OCI-LY7 (cell line): Measurements from ENCODE around the gene FOXR1. TPM values are rescaled to one million over a fixed set of nuclear protein-coding genes. Genes with fewer than 3 reads are reported as not detected.

ENCODE experiments used
- BruUV-seq: library from RNA; stranded (reverse); fragments of 400-500 nt; replicated peaks from 2 replicates; lab custom pipeline; 2021; lab: Mats Ljungman, UMichigan
- CTCF ChIA-PET: fragments of 300-600 bp; sonication (Branson Sonifier 250); formaldehyde crosslinking; loops from one replicate; lab custom pipeline; 2022; ENCODE audit warnings: antibody characterized with exemption; ENCODE audit not compliant: unreplicated experiment; lab: Charles Lee
- POLR2A ChIA-PET: fragments of 300-600 bp; sonication (Branson Sonifier 250); formaldehyde crosslinking; loops from one replicate; lab custom pipeline; 2022; ENCODE audit warnings: antibody characterized with exemption; lab: Charles Lee
- DNase-seq: peaks from one replicate; pipeline ENCODE4 v3.0.0-alpha.2; 2015; ENCODE audit warnings: low spot score
- H2AFZ ChIP-seq: fragments of 200-600 bp; sonication (generic), shearing (Covaris generic); 2 replicates; pipeline ENCODE4 v1.6.1; 2014; ENCODE audit warnings: mild to moderate bottlenecking, antibody characterized with exemption, low read length, moderate library complexity
- H3K27ac ChIP-seq: fragments of 200-600 bp; sonication (generic); 2 replicates; pipeline ENCODE4 v1.5.1; 2014; ENCODE audit warnings: mixed run types, low read depth, mild to moderate bottlenecking, moderate library complexity, low read length, inconsistent platforms; ENCODE audit not compliant: poor library complexity, severe bottlenecking
- H3K36me3 ChIP-seq: fragments of 200-600 bp; sonication (generic); 2 replicates; pipeline ENCODE4 v1.6.1; 2014; ENCODE audit warnings: mild to moderate bottlenecking, antibody characterized with exemption, low read length, moderate library complexity, mixed read lengths; ENCODE audit not compliant: insufficient read depth
- H3K4me1 ChIP-seq: fragments of 200-600 bp; sonication (generic); 2 replicates; pipeline ENCODE4 v1.5.1; 2014; ENCODE audit warnings: mild to moderate bottlenecking, low read length; ENCODE audit not compliant: insufficient read depth, poor library complexity, severe bottlenecking
- H3K4me2 ChIP-seq: fragments of 200-600 bp; sonication (generic); 2 replicates; pipeline ENCODE4 v1.6.1; 2014; ENCODE audit warnings: mild to moderate bottlenecking, low read length
- H3K4me3 ChIP-seq: fragments of 200-600 bp; sonication (generic); 2 replicates; pipeline ENCODE4 v1.5.1; 2014; ENCODE audit warnings: mild to moderate bottlenecking, low read depth, low read length; ENCODE audit not compliant: poor library complexity, severe bottlenecking
- H3K79me2 ChIP-seq: fragments of 200-600 bp; sonication (generic); 2 replicates; pipeline ENCODE4 v1.6.1; 2016; ENCODE audit warnings: low read depth, mild to moderate bottlenecking, low read length, moderate library complexity, mixed read lengths; ENCODE audit not compliant: insufficient read depth
- H3K9me2 ChIP-seq: fragments of 200-600 bp; sonication (generic); 2 replicates; pipeline ENCODE4 v1.6.1; 2016; ENCODE audit warnings: mild to moderate bottlenecking, low read length, mixed read lengths; ENCODE audit not compliant: insufficient read depth
- H3K9me3 ChIP-seq: fragments of 200-600 bp; sonication (generic); 2 replicates; pipeline ENCODE4 v1.6.1; 2014; ENCODE audit warnings: mild to moderate bottlenecking, mixed run types, low read length, mixed read lengths
- H4K20me1 ChIP-seq: fragments of 200-600 bp; sonication (generic); 2 replicates; pipeline ENCODE4 v1.6.1; 2014; ENCODE audit warnings: mild to moderate bottlenecking, antibody characterized with exemption, low read length, moderate library complexity, mixed read lengths; ENCODE audit not compliant: insufficient read depth
- CTCF ChIP-seq: fragments of 200-600 bp; sonication (generic); conservative IDR thresholded peaks from 2 replicates; pipeline ENCODE4 v1.5.1; 2014; ENCODE audit warnings: mild to moderate bottlenecking, antibody characterized with exemption, low read length, moderate library complexity, mixed read lengths
- EZH2phosphoT487 ChIP-seq: fragments of 200-600 bp; sonication (generic); IDR thresholded peaks from 2 replicates; pipeline ENCODE4 v1.6.1; 2018; ENCODE audit warnings: low read depth, borderline replicate concordance, mild to moderate bottlenecking, mixed run types, antibody characterized with exemption, low read length, moderate library complexity, mixed read lengths
- intact Hi-C: fragments of 100-400 bp; cut with micrococcal nuclease; formaldehyde crosslinking; loops from one replicate; pipeline ENCODE4 v1.10.0; 2022; ENCODE audit not compliant: unreplicated experiment
- microRNA-seq: library from miRNA; unstranded; fragments of <30 nt; microRNA quantifications from one replicate; pipeline ENCODE4 v1.2.0, GENCODE V29; 2022; ENCODE audit warnings: borderline replicate concordance
- small RNA-seq: library from RNA; depleted of rRNA; stranded (forward); fragments of <200 nt; gene quantifications from one replicate; pipeline ENCODE3, GENCODE V24; 2014
- total RNA-seq, 2 experiments: library from RNA; depleted of rRNA in 1 of 2; stranded (reverse); fragments of >200 nt in 1 of 2; shearing (Covaris generic) in 1 of 2; gene quantifications; 2 replicates each; pipeline ENCODE4 v1.2.3, GENCODE V29; 2014 to 2022

The FOXR1 gene
- total RNA-seq, 2 experiments from 2014 or later: not detected

GRCh38 chr11:119030329-119031047, 58.9 kb downstream of the FOXR1 start, which contains the start of gene SLC37A4:
Gene SLC37A4, minus strand, starts transcription at chr11:119030877.
- no TSS peak for BruUV-seq

More at GRCh38 chr11:119030329-119031047, 58.9 kb downstream of the FOXR1 start, which contains the start of gene SLC37A4:
- CTCF ChIA-PET: no interaction called here
- DNase-seq: peak; percentile 99
- intact Hi-C loops: loop anchor here (1.0 kb wide), 1 partner anchor 27 kb away; the partner anchor contains the start of gene HYOU1
- POLR2A ChIA-PET: interaction anchor here (1.0 to 1.6 kb wide), 3 partner anchors 15 to 229 kb away, joined by 3 to 6 read pairs (median 4); no protein-coding TSS in a partner anchor
- Histone ChIP-seq H4K20me1 (no peaks in the 10 kb centered on the region), H2AFZ (peak within 1 kb of the TSS; percentile 69; the same call in 1 of the 2 replicates), H3K9me2 (no peaks in the 10 kb centered on the region), H3K79me2 (no peaks in the 10 kb centered on the region), H3K36me3 (peaks cover 6% of the 10 kb centered on the region; the same call in 1 of the 2 replicates), H3K9me3 (no peaks in the 10 kb centered on the region), H3K4me1 (peaks cover 21% of the 10 kb centered on the region), H3K4me2 (peak within 1 kb of the TSS; percentile 89), H3K27ac (peak within 1 kb of the TSS; percentile 4), H3K4me3 (peak within 1 kb of the TSS; percentile 80)
- TF ChIP-seq CTCF (no peak), EZH2phosphoT487 (no peak)

Small RNAs within 50 kb of the gene (microRNA-seq; reads per million reads assigned to microRNA genes)
- not detected for gene MIR3656

Small RNAs within 50 kb of the gene (small RNA-seq; reads per million reads assigned to genes)
- not detected for gene AP003392.2
- gene RF00017: not detected
- not detected for gene RF00019
- gene RN7SL688P: not detected

Other genes with a start within 250 kb of the FOXR1 start
- gene DDX6, start 180.6 kb upstream of the FOXR1 start, total RNA-seq (2014; rRNA removed; shearing (Covaris generic)): 46.5 and 55.0 TPM in 2 replicates
- gene DDX6, start 180.6 kb upstream of the FOXR1 start, total RNA-seq (2022): 128 and 142 TPM in 2 replicates
- gene CXCR5, start 87.9 kb upstream of the FOXR1 start, total RNA-seq (2014; rRNA removed; shearing (Covaris generic)): 1.4 and 3.3 TPM in 2 replicates
- gene CXCR5, start 87.9 kb upstream of the FOXR1 start, total RNA-seq (2022): 7.1 and 7.3 TPM in 2 replicates
- 3.7 and 6.4 TPM in 2 replicates for gene BCL9L, start 45.8 kb upstream of the FOXR1 start, total RNA-seq (2014; rRNA removed; shearing (Covaris generic))
- 14.8 and 16.6 TPM in 2 replicates for gene BCL9L, start 45.8 kb upstream of the FOXR1 start, total RNA-seq (2022)
- 0.28 TPM in 1 of 2 replicates, not detected in the other for gene UPK2, start 15.5 kb upstream of the FOXR1 start, total RNA-seq (2014; rRNA removed; shearing (Covaris generic))
- gene UPK2, start 15.5 kb upstream of the FOXR1 start, total RNA-seq (2022): 0.34 TPM in 1 of 2 replicates, not detected in the other
- gene CENATAC, start 26.4 kb downstream of the FOXR1 start, total RNA-seq (2014; rRNA removed; shearing (Covaris generic)): 47.7 and 49.7 TPM in 2 replicates
- 48.1 and 60.6 TPM in 2 replicates for gene CENATAC, start 26.4 kb downstream of the FOXR1 start, total RNA-seq (2022)
- gene RPS25, start 46.6 kb downstream of the FOXR1 start, total RNA-seq (2014; rRNA removed; shearing (Covaris generic)): 1,395 and 1,541 TPM in 2 replicates
- 1,648 and 1,680 TPM in 2 replicates for gene RPS25, start 46.6 kb downstream of the FOXR1 start, total RNA-seq (2022)
- 49.3 and 64.3 TPM in 2 replicates for gene TRAPPC4, start 47.0 kb downstream of the FOXR1 start, total RNA-seq (2014; rRNA removed; shearing (Covaris generic))
- 58.0 and 58.5 TPM in 2 replicates for gene TRAPPC4, start 47.0 kb downstream of the FOXR1 start, total RNA-seq (2022)
- 14.5 and 14.8 TPM in 2 replicates for gene SLC37A4, start 59.1 kb downstream of the FOXR1 start, total RNA-seq (2014; rRNA removed; shearing (Covaris generic))
- gene SLC37A4, start 59.1 kb downstream of the FOXR1 start, total RNA-seq (2022): 16.6 and 20.5 TPM in 2 replicates
- 86.6 and 97.6 TPM in 2 replicates for gene HYOU1, start 85.4 kb downstream of the FOXR1 start, total RNA-seq (2014; rRNA removed; shearing (Covaris generic))
- 112 and 117 TPM in 2 replicates for gene HYOU1, start 85.4 kb downstream of the FOXR1 start, total RNA-seq (2022)
- 32.2 and 46.1 TPM in 2 replicates for gene VPS11, start 96.1 kb downstream of the FOXR1 start, total RNA-seq (2014; rRNA removed; shearing (Covaris generic))
- 23.3 and 25.7 TPM in 2 replicates for gene VPS11, start 96.1 kb downstream of the FOXR1 start, total RNA-seq (2022)
- gene HMBS, start 113.1 kb downstream of the FOXR1 start, total RNA-seq (2014; rRNA removed; shearing (Covaris generic)): 12.1 and 12.2 TPM in 2 replicates
- 49.6 and 50.0 TPM in 2 replicates for gene HMBS, start 113.1 kb downstream of the FOXR1 start, total RNA-seq (2022)
- gene DPAGT1, start 130.1 kb downstream of the FOXR1 start, total RNA-seq (2014; rRNA removed; shearing (Covaris generic)): 31.7 and 35.8 TPM in 2 replicates
- 72.4 and 83.4 TPM in 2 replicates for gene DPAGT1, start 130.1 kb downstream of the FOXR1 start, total RNA-seq (2022)
- gene C2CD2L, start 135.6 kb downstream of the FOXR1 start, total RNA-seq (2014; rRNA removed; shearing (Covaris generic)): 6.5 and 10.6 TPM in 2 replicates
- 19.0 and 19.9 TPM in 2 replicates for gene C2CD2L, start 135.6 kb downstream of the FOXR1 start, total RNA-seq (2022)
- gene HINFP, start 149.8 kb downstream of the FOXR1 start, total RNA-seq (2014; rRNA removed; shearing (Covaris generic)): 18.2 and 27.7 TPM in 2 replicates
- 29.6 and 30.8 TPM in 2 replicates for gene HINFP, start 149.8 kb downstream of the FOXR1 start, total RNA-seq (2022)
- not detected in 2 replicates for gene ABCG4, start 177.3 kb downstream of the FOXR1 start, total RNA-seq (2014; rRNA removed; shearing (Covaris generic))
- gene ABCG4, start 177.3 kb downstream of the FOXR1 start, total RNA-seq (2022): not detected in 2 replicates
- 2.1 and 2.8 TPM in 2 replicates for gene NLRX1, start 197.0 kb downstream of the FOXR1 start, total RNA-seq (2014; rRNA removed; shearing (Covaris generic))
- 8.8 and 10.6 TPM in 2 replicates for gene NLRX1, start 197.0 kb downstream of the FOXR1 start, total RNA-seq (2022)
- gene NHERF4, start 213.7 kb downstream of the FOXR1 start, total RNA-seq (2014; rRNA removed; shearing (Covaris generic)): not detected in 2 replicates
- gene NHERF4, start 213.7 kb downstream of the FOXR1 start, total RNA-seq (2022): not detected in 2 replicates
- gene CBL, start 234.6 kb downstream of the FOXR1 start, total RNA-seq (2014; rRNA removed; shearing (Covaris generic)): 19.1 and 19.2 TPM in 2 replicates
- gene CBL, start 234.6 kb downstream of the FOXR1 start, total RNA-seq (2022): 58.9 and 59.1 TPM in 2 replicates